ENCODE data around the gene FMOD.
A peak's percentile ranks its signal among the peaks of the same experiment; 100 is the strongest.

FMOD gene

GRCh38 chr1:203346769-203347102 is 4.2 kb downstream of the FMOD start:
- no peak overlapping the region for H3K4me2 ChIP-seq (ENCODE audit: low read depth, low read length, poor library complexity, severe bottlenecking)
- no peaks in the 10 kb centered on the region for H3K36me3 ChIP-seq (ENCODE audit: insufficient read depth, low read length)
- no peaks in the 10 kb centered on the region for H3K9me3 ChIP-seq (ENCODE audit: insufficient read depth, low read depth, low read length)
- H3K4me1 ChIP-seq (ENCODE audit: insufficient read depth, low read length, poor library complexity, severe bottlenecking), result no peaks in the 10 kb centered on the region
- H2AFZ ChIP-seq (ENCODE audit: low read length), result no peak overlapping the region
- no peaks in the 10 kb centered on the region for H3F3A ChIP-seq (ENCODE audit: low read depth)
- H3K4me3 ChIP-seq (ENCODE audit: low read length, poor library complexity, severe bottlenecking), result no peak overlapping the region
- H3K27me3 ChIP-seq (ENCODE audit: insufficient read depth, low read length, poor library complexity, severe bottlenecking), result no peaks in the 10 kb centered on the region
- H4K20me1 ChIP-seq (ENCODE audit: insufficient read depth, low read length, poor library complexity, severe bottlenecking), result no peaks in the 10 kb centered on the region
- TF ChIP-seq, protein P1, sequence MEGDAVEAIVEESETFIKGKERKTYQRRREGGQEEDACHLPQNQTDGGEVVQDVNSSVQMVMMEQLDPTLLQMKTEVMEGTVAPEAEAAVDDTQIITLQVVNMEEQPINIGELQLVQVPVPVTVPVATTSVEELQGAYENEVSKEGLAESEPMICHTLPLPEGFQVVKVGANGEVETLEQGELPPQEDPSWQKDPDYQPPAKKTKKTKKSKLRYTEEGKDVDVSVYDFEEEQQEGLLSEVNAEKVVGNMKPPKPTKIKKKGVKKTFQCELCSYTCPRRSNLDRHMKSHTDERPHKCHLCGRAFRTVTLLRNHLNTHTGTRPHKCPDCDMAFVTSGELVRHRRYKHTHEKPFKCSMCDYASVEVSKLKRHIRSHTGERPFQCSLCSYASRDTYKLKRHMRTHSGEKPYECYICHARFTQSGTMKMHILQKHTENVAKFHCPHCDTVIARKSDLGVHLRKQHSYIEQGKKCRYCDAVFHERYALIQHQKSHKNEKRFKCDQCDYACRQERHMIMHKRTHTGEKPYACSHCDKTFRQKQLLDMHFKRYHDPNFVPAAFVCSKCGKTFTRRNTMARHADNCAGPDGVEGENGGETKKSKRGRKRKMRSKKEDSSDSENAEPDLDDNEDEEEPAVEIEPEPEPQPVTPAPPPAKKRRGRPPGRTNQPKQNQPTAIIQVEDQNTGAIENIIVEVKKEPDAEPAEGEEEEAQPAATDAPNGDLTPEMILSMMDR (conservative IDR thresholded peaks at IDR 0.05; ENCODE audit: low read length), result no peak
- TF ChIP-seq EZH2phosphoT487 (IDR thresholded peaks at IDR 0.05; ENCODE audit: borderline replicate concordance), result no peak
- H3K9me2 ChIP-seq (replicated peaks; ENCODE audit: low read depth, low read length), result no peaks in the 10 kb centered on the region
- no peak overlapping the region for H3K9ac ChIP-seq (ENCODE audit: low read depth, low read length, poor library complexity, severe bottlenecking)
- no peaks in the 10 kb centered on the region for H3K79me2 ChIP-seq (ENCODE audit: insufficient read depth, low read length)

DNA sequence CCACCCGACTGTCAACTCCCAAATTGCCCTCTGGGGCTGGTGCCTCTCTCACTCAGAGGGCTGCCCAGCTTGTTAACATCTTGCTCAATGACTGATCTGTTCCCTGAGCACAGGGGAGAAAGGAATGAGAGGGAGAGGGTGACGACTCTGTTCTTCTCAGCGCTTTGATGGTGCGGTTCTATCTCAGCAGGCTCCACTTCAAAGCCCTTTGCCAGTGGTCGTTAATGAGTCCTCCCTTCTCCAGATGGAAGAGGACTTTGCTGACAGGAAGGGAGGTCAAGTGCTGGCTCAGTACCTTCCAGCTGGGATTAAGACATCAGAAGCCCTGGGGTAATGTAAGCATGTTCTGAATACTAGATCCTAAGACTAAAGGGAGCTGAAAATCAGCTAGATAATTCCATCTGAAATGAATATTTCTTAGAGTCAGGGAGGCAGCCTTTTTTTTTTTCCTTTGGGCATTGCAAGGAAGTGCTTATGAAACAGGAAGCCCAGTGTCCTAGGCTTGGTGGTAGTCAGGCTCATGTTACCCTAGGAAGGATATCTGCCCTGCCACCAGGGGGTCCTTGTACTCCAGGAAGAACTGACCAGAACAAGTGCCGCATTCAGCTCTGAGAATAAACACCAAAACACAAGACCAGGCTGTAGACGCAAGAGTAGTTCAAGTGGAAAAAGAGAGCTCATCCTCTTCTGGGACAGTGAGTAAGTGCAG is 4.7 kb downstream of the FMOD start:
- Histone ChIP-seq H3K9me3 (ENCODE audit: insufficient read depth, low read depth, low read length) (no peaks in the 10 kb centered on the region), H3K4me1 (ENCODE audit: insufficient read depth, low read length, poor library complexity, severe bottlenecking) (peaks cover 2% of the 10 kb centered on the region), H3K4me2 (ENCODE audit: low read depth, low read length, poor library complexity, severe bottlenecking) (no peak overlapping the region), H2AFZ (ENCODE audit: low read length) (no peak overlapping the region), H3F3A (ENCODE audit: low read depth) (no peaks in the 10 kb centered on the region), H3K4me3 (ENCODE audit: low read length, poor library complexity, severe bottlenecking) (no peak overlapping the region), H3K9ac (ENCODE audit: low read depth, low read length, poor library complexity, severe bottlenecking) (no peak overlapping the region), H3K27me3 (ENCODE audit: insufficient read depth, low read length, poor library complexity, severe bottlenecking) (no peaks in the 10 kb centered on the region), H3K36me3 (ENCODE audit: insufficient read depth, low read length) (no peaks in the 10 kb centered on the region), H4K20me1 (ENCODE audit: insufficient read depth, low read length, poor library complexity, severe bottlenecking) (no peaks in the 10 kb centered on the region), H3K79me2 (ENCODE audit: insufficient read depth, low read length) (no peaks in the 10 kb centered on the region), H3K9me2 (replicated peaks; ENCODE audit: low read depth, low read length) (no peaks in the 10 kb centered on the region)
- TF ChIP-seq, protein P1 (conservative IDR thresholded peaks at IDR 0.05; ENCODE audit: low read length), result peak; percentile 38
- TF ChIP-seq EZH2phosphoT487 (IDR thresholded peaks at IDR 0.05; ENCODE audit: borderline replicate concordance), result no peak

GRCh38 chr1:203343956-203344754 is 6.8 kb downstream of the FMOD start:
- no peak for TF ChIP-seq EZH2phosphoT487 (IDR thresholded peaks at IDR 0.05; ENCODE audit: borderline replicate concordance)
- TF ChIP-seq, protein P1 (conservative IDR thresholded peaks at IDR 0.05; ENCODE audit: low read length), result no peak
- peaks cover 12% of the 10 kb centered on the region for H3K4me1 ChIP-seq (ENCODE audit: insufficient read depth, low read length, poor library complexity, severe bottlenecking)
- H3K9ac ChIP-seq (ENCODE audit: low read depth, low read length, poor library complexity, severe bottlenecking), result no peak overlapping the region
- no peak overlapping the region for H3K4me2 ChIP-seq (ENCODE audit: low read depth, low read length, poor library complexity, severe bottlenecking)
- no peaks in the 10 kb centered on the region for H3K9me2 ChIP-seq (replicated peaks; ENCODE audit: low read depth, low read length)
- no peak overlapping the region for H3K4me3 ChIP-seq (ENCODE audit: low read length, poor library complexity, severe bottlenecking)
- H3K36me3 ChIP-seq (ENCODE audit: insufficient read depth, low read length), result no peaks in the 10 kb centered on the region
- no peaks in the 10 kb centered on the region for H4K20me1 ChIP-seq (ENCODE audit: insufficient read depth, low read length, poor library complexity, severe bottlenecking)
- no peaks in the 10 kb centered on the region for H3F3A ChIP-seq (ENCODE audit: low read depth)
- no peaks in the 10 kb centered on the region for H3K79me2 ChIP-seq (ENCODE audit: insufficient read depth, low read length)
- H3K9me3 ChIP-seq (ENCODE audit: insufficient read depth, low read depth, low read length), result no peaks in the 10 kb centered on the region
- H3K27me3 ChIP-seq (ENCODE audit: insufficient read depth, low read length, poor library complexity, severe bottlenecking), result no peaks in the 10 kb centered on the region
- no peak overlapping the region for H2AFZ ChIP-seq (ENCODE audit: low read length)

Measured in Loucy (cell line).